WTC11 (cell line): ENCODE results near the gene KCTD2. TPM values are rescaled to one million over a fixed set of nuclear protein-coding genes. Genes with fewer than 3 reads are reported as not detected.
A peak's percentile ranks its signal among the peaks of the same experiment; 100 is the strongest.
"Not testable (repeated sequence)": the region's sequence is repeated elsewhere in the genome, so short reads cannot be mapped to it uniquely, and the experiment has no call there.

Source experiments
- ATAC-seq: fragments of 200-7000 bp; cut with Tn5 transposase; 2 replicates; pipeline ENCODE4 v1.10.0; 2021; ENCODE audit warnings: mild to moderate bottlenecking, moderate library complexity
- CTCF ChIA-PET: fragments of 300-600 bp; sonication (Branson Sonifier 250); formaldehyde crosslinking; loops from one replicate; lab custom pipeline; 2021; ENCODE audit warnings: antibody characterized with exemption; lab: Charles Lee
- POLR2A ChIA-PET: fragments of 350-600 bp; sonication (Branson Sonifier 250); formaldehyde crosslinking; loops from one replicate; lab custom pipeline; 2021; ENCODE audit warnings: antibody characterized with exemption; lab: Charles Lee
- DNase-seq: peaks from one replicate; pipeline ENCODE4 v3.0.0; 2021; ENCODE audit warnings: low spot score
- H3K27ac Mint-ChIP-seq: 2 replicates; pipeline ENCODE4 v1.8.0; 2021; ENCODE audit warnings: mixed read lengths
- H3K27me3 Mint-ChIP-seq: 2 replicates; pipeline ENCODE4 v1.8.0; 2021; ENCODE audit warnings: low read depth, mild to moderate bottlenecking, moderate library complexity, mixed read lengths
- H3K36me3 Mint-ChIP-seq: 2 replicates; pipeline ENCODE4 v1.8.0; 2021; ENCODE audit warnings: mixed read lengths
- H3K4me1 Mint-ChIP-seq: 2 replicates; pipeline ENCODE4 v1.8.0; 2022; ENCODE audit warnings: mixed read lengths
- H3K4me3 Mint-ChIP-seq: 2 replicates; pipeline ENCODE4 v1.8.0; 2021; ENCODE audit warnings: mild to moderate bottlenecking, moderate library complexity, mixed read lengths
- H3K9me3 Mint-ChIP-seq: 2 replicates; pipeline ENCODE4 v1.8.0; 2021; ENCODE audit warnings: mixed read lengths
- AR ChIP-seq: fragments of 250-450 bp; sonication (Bioruptor Pico); IDR thresholded peaks from 2 replicates; pipeline ENCODE4 v1.9.0; 2021; ENCODE audit warnings: mild to moderate bottlenecking
- CBFB ChIP-seq: sonication (generic); formaldehyde crosslinking; IDR thresholded peaks from 2 replicates; pipeline ENCODE4 v1.8.1; 2022; ENCODE audit warnings: mild to moderate bottlenecking, low read depth, missing genetic modification reagents
- CDX4 ChIP-seq: fragments of 250-450 bp; sonication (Bioruptor Pico); IDR thresholded peaks from 2 replicates; pipeline ENCODE4 v1.9.0; 2021; ENCODE audit warnings: moderate library complexity, mild to moderate bottlenecking, inconsistent platforms, borderline replicate concordance
- CTCF ChIP-seq: fragments of 200-600 bp; IDR thresholded peaks from 2 replicates; pipeline ENCODE4 v1.8.0; 2022; ENCODE audit warnings: antibody characterized with exemption
- EMX1 ChIP-seq: fragments of 250-450 bp; sonication (Bioruptor Pico); IDR thresholded peaks from 2 replicates; pipeline ENCODE4 v1.8.0; 2021; ENCODE audit warnings: mild to moderate bottlenecking
- ESRRA ChIP-seq: sonication (generic); formaldehyde crosslinking; IDR thresholded peaks from 2 replicates; pipeline ENCODE4 v1.8.1; 2022; ENCODE audit warnings: mild to moderate bottlenecking, missing genetic modification reagents, borderline replicate concordance
- GRHL2 ChIP-seq: fragments of 250-450 bp; sonication (Bioruptor Pico); IDR thresholded peaks from 2 replicates; pipeline ENCODE4 v1.8.0; 2022; ENCODE audit warnings: mild to moderate bottlenecking, moderate library complexity; ENCODE audit not compliant: insufficient replicate concordance, severe bottlenecking
- GTF2I ChIP-seq: fragments of 250-450 bp; sonication (Bioruptor Pico); conservative IDR thresholded peaks from 2 replicates; pipeline ENCODE4 v1.4.0; 2021; ENCODE audit warnings: mild to moderate bottlenecking
- IRF2 ChIP-seq: sonication (generic); formaldehyde crosslinking; IDR thresholded peaks from 2 replicates; pipeline ENCODE4 v1.8.0; 2022; ENCODE audit warnings: low read depth, missing genetic modification reagents, borderline replicate concordance
- SOX15 ChIP-seq: fragments of 250-450 bp; sonication (Bioruptor Pico); IDR thresholded peaks from 2 replicates; pipeline ENCODE4 v1.9.0; 2021; ENCODE audit warnings: mild to moderate bottlenecking
- USF2 ChIP-seq: sonication (generic); formaldehyde crosslinking; IDR thresholded peaks from 2 replicates; pipeline ENCODE4 v1.8.1; 2023; ENCODE audit warnings: mild to moderate bottlenecking, missing genetic modification reagents, moderate library complexity
- ZNF317 ChIP-seq: sonication (generic); formaldehyde crosslinking; IDR thresholded peaks from 2 replicates; pipeline ENCODE4 v1.8.1; 2023; ENCODE audit warnings: low read depth, mild to moderate bottlenecking, moderate library complexity, missing genetic modification reagents, borderline replicate concordance
- ZNF512 ChIP-seq: sonication (generic); formaldehyde crosslinking; IDR thresholded peaks from 2 replicates; pipeline ENCODE4 v1.8.1; 2022; ENCODE audit warnings: missing genetic modification reagents, borderline replicate concordance
- ZNF671 ChIP-seq: fragments of 250-450 bp; sonication (Bioruptor Pico); IDR thresholded peaks from 2 replicates; pipeline ENCODE4 v1.8.0; 2021; ENCODE audit warnings: mild to moderate bottlenecking
- total RNA-seq: library from RNA; stranded (reverse); gene quantifications from 3 replicates; pipeline ENCODE4 v1.2.3, GENCODE V29; 2021

KCTD2 gene
- total RNA-seq, 1 experiment from 2014 or later = 31.3 TPM

- ChIA-PET CTCF (no interaction called here), POLR2A (interaction anchor here (0.6 to 0.8 kb wide), 2 partner anchors 40 to 43 kb away, joined by 3 to 5 read pairs; partner anchors contain the start of gene SLC16A5)
- no peak for ATAC-seq
- Mint-ChIP-seq H3K9me3 (no peaks in the 10 kb centered on the region), H3K4me1 (peaks cover 54% of the 10 kb centered on the region), H3K27ac (peak overlapping the region; percentile 97), H3K36me3 (peaks cover 37% of the 10 kb centered on the region), H3K4me3 (peak overlapping the region; percentile 98), H3K27me3 (no peaks in the 10 kb centered on the region)
- TF ChIP-seq GTF2I (CRISPR knock-in tag) (no peak), GRHL2 (CRISPR knock-in tag) (no peak), CBFB (CRISPR knock-in tag) (no peak), IRF2 (CRISPR knock-in tag) (no peak), ZNF317 (no peak), ZNF512 (CRISPR knock-in tag) (no peak)
- DNase-seq = no peak
Observed at GRCh38 chr17:75044716-75045115, 2.3 kb upstream of the KCTD2 start.

GRCh38 chr17:75045946-75046406 is 1.0 kb upstream of the KCTD2 start:
- H3K9me3 Mint-ChIP-seq, H3K27me3 Mint-ChIP-seq, DNase-seq, ATAC-seq: not testable (repeated sequence)
- CTCF ChIA-PET = interaction anchor here (1.5 to 2.4 kb wide), 4 partner anchors 9 to 225 kb away, joined by 3 to 13 read pairs (median 4); partner anchors contain the start of gene MIF4GD
- H3K36me3 Mint-ChIP-seq = peaks cover 31% of the 10 kb centered on the region
- POLR2A ChIA-PET = interaction anchor here (0.8 to 2.3 kb wide), 4 partner anchors 9 to 86 kb away, joined by 3 to 9 read pairs (median 4); partner anchors contain the start of genes MRPL58 and NT5C
- peak overlapping the region; percentile 96 for H3K27ac Mint-ChIP-seq
- H3K4me1 Mint-ChIP-seq = peaks cover 51% of the 10 kb centered on the region
- H3K4me3 Mint-ChIP-seq = peak overlapping the region; percentile 98

GRCh38 chr17:75047398-75048098 is 523 bp downstream of the KCTD2 start:
- TF ChIP-seq SOX15 (CRISPR knock-in tag) (no peak), USF2 (CRISPR knock-in tag) (no peak), ESRRA (no peak), AR (CRISPR knock-in tag) (no peak), CTCF (no peak), ZNF671 (CRISPR knock-in tag) (no peak), CDX4 (CRISPR knock-in tag) (no peak), EMX1 (CRISPR knock-in tag) (no peak)
- Mint-ChIP-seq H3K9me3 (no peaks in the 10 kb centered on the region), H3K36me3 (peaks cover 27% of the 10 kb centered on the region), H3K27ac (peak overlapping the region; percentile 81), H3K4me1 (peaks cover 36% of the 10 kb centered on the region), H3K27me3 (no peaks in the 10 kb centered on the region), H3K4me3 (peak overlapping the region; percentile 99)
- peak; percentile 1; the same call in 1 of the 2 replicates for ATAC-seq
- peak; percentile 44 for DNase-seq
- POLR2A ChIA-PET = interaction anchor here (0.7 to 2.3 kb wide), 3 partner anchors 13 to 174 kb away, joined by 3 to 9 read pairs (median 3); partner anchors contain the start of gene MRPL58
- CTCF ChIA-PET = interaction anchor here (0.6 to 2.4 kb wide), 12 partner anchors 13 to 223 kb away, joined by 3 to 13 read pairs (median 4); partner anchors contain the start of genes HID1, MIF4GD, MRPL58 and OTOP2
